Activated CD4-positive, alpha-beta T cell treated with anti-CD3 and anti-CD28 coated beads, Interleukin-2, amount 10 ng/mL, durations not matched to agents 24 days and 14 days (primary cell): ENCODE results near the gene CLEC4C. TPM values are rescaled to one million over a fixed set of nuclear protein-coding genes. Genes with fewer than 3 reads are reported as not detected.
A peak's percentile ranks its signal among the peaks of the same experiment; 100 is the strongest.
"Not testable (repeated sequence)": the region's sequence is repeated elsewhere in the genome, so short reads cannot be mapped to it uniquely, and the experiment has no call there.

Experiments used
- DNase-seq: peaks from one replicate; pipeline ENCODE4 v3.0.0; 2022
- H3K27ac Mint-ChIP-seq: one replicate; pipeline ENCODE4 v1.8.0; 2022; ENCODE audit warnings: mild to moderate bottlenecking, mixed read lengths
- H3K27me3 Mint-ChIP-seq: one replicate; pipeline ENCODE4 v1.8.0; 2022; ENCODE audit warnings: mixed read lengths
- H3K36me3 Mint-ChIP-seq: one replicate; pipeline ENCODE4 v1.8.0; 2022; ENCODE audit warnings: low read depth, mild to moderate bottlenecking, mixed read lengths
- H3K4me1 Mint-ChIP-seq: one replicate; pipeline ENCODE4 v1.8.0; 2021; ENCODE audit warnings: mixed read lengths
- H3K4me3 Mint-ChIP-seq: one replicate; pipeline ENCODE4 v1.8.0; 2022; ENCODE audit warnings: mild to moderate bottlenecking, moderate library complexity, mixed read lengths
- H3K9me3 Mint-ChIP-seq: one replicate; pipeline ENCODE4 v1.8.0; 2021; ENCODE audit warnings: mixed read lengths
- intact Hi-C: fragments of 100-400 bp; cut with micrococcal nuclease; formaldehyde crosslinking; loops from one replicate; pipeline ENCODE4 v1.15.1; 2023
- total RNA-seq: library from RNA; stranded (reverse); gene quantifications from 2 replicates; pipeline ENCODE4 v1.2.3, GENCODE V29; 2022

The CLEC4C gene
- not detected in 2 replicates for total RNA-seq

GRCh38 chr12:7747246-7747645 is at the start of gene CLEC4C:
Gene CLEC4C, minus strand, starts transcription at chr12:7747375. Its CDS starts 27 bp downstream, at chr12:7747348.
- no peak for DNase-seq
- intact Hi-C loops: no loop called here
- Mint-ChIP-seq H3K36me3 (no peaks in the 10 kb centered on the region), H3K27ac (no peak within 1 kb of the TSS), H3K9me3 (no peaks in the 10 kb centered on the region), H3K4me3 (no peak within 1 kb of the TSS), H3K4me1 (no peaks in the 10 kb centered on the region), H3K27me3 (no peaks in the 10 kb centered on the region)

GRCh38 chr12:7793211-7793610 is 46.0 kb upstream of the CLEC4C start:
- Mint-ChIP-seq H3K27ac (no peak overlapping the region), H3K9me3 (no peaks in the 10 kb centered on the region), H3K4me3 (no peak overlapping the region), H3K4me1 (no peaks in the 10 kb centered on the region), H3K36me3 (no peaks in the 10 kb centered on the region), H3K27me3 (peaks cover 2% of the 10 kb centered on the region)
- intact Hi-C loops: no loop called here
- DNase-seq: no peak

- H3K27me3 Mint-ChIP-seq, DNase-seq, H3K27ac Mint-ChIP-seq, H3K36me3 Mint-ChIP-seq, H3K9me3 Mint-ChIP-seq, intact Hi-C loops, H3K4me3 Mint-ChIP-seq, H3K4me1 Mint-ChIP-seq: not testable (repeated sequence)
These were observed 41.8 kb upstream of the CLEC4C start, which contains the start of gene NANOG for GRCh38 chr12:7788884-7789528. Gene NANOG, plus strand, starts transcription at chr12:7789402. Its CDS starts 213 bp downstream, at chr12:7789615.

GRCh38 chr12:7788294-7788660 is 41.1 kb upstream of the CLEC4C start:
- no peak for DNase-seq
- Mint-ChIP-seq H3K4me1 (no peaks in the 10 kb centered on the region), H3K27me3 (peaks cover 3% of the 10 kb centered on the region), H3K4me3 (no peak overlapping the region), H3K36me3 (no peaks in the 10 kb centered on the region), H3K27ac (no peak overlapping the region), H3K9me3 (no peaks in the 10 kb centered on the region)
- intact Hi-C loops: no loop called here

GRCh38 chr12:7787574-7788293 is 40.6 kb upstream of the CLEC4C start:
- H3K4me1 Mint-ChIP-seq: no peaks in the 10 kb centered on the region
- peaks cover 3% of the 10 kb centered on the region for H3K27me3 Mint-ChIP-seq
- no peaks in the 10 kb centered on the region for H3K9me3 Mint-ChIP-seq
- H3K36me3 Mint-ChIP-seq: no peaks in the 10 kb centered on the region
- H3K27ac Mint-ChIP-seq: no peak overlapping the region
- no peak overlapping the region for H3K4me3 Mint-ChIP-seq
- DNase-seq: no peak
- intact Hi-C loops: no loop called here

GRCh38 chr12:7784701-7785100 is 37.5 kb upstream of the CLEC4C start:
- Mint-ChIP-seq H3K36me3 (no peaks in the 10 kb centered on the region), H3K27me3 (peaks cover 3% of the 10 kb centered on the region), H3K9me3 (no peaks in the 10 kb centered on the region), H3K27ac (no peak overlapping the region), H3K4me1 (no peaks in the 10 kb centered on the region), H3K4me3 (no peak overlapping the region)
- intact Hi-C loops: no loop called here
- no peak for DNase-seq

GRCh38 chr12:7783433-7783832 is 36.3 kb upstream of the CLEC4C start:
- H3K4me1 Mint-ChIP-seq, H3K4me3 Mint-ChIP-seq, H3K27ac Mint-ChIP-seq, H3K9me3 Mint-ChIP-seq, DNase-seq, H3K27me3 Mint-ChIP-seq, intact Hi-C loops, H3K36me3 Mint-ChIP-seq: not testable (repeated sequence)

- Mint-ChIP-seq H3K27ac (no peak overlapping the region), H3K4me3 (no peak overlapping the region), H3K27me3 (peaks cover 3% of the 10 kb centered on the region), H3K36me3 (no peaks in the 10 kb centered on the region), H3K9me3 (no peaks in the 10 kb centered on the region), H3K4me1 (no peaks in the 10 kb centered on the region)
- intact Hi-C loops: no loop called here
- DNase-seq: no peak
These were observed 34.9 kb upstream of the CLEC4C start for GRCh38 chr12:7782055-7782454.

GRCh38 chr12:7781274-7781673 is 34.1 kb upstream of the CLEC4C start:
- no peak for DNase-seq
- no peaks in the 10 kb centered on the region for H3K9me3 Mint-ChIP-seq
- H3K36me3 Mint-ChIP-seq: no peaks in the 10 kb centered on the region
- no peak overlapping the region for H3K27ac Mint-ChIP-seq
- intact Hi-C loops: no loop called here
- no peaks in the 10 kb centered on the region for H3K4me1 Mint-ChIP-seq
- no peaks in the 10 kb centered on the region for H3K27me3 Mint-ChIP-seq
- H3K4me3 Mint-ChIP-seq: no peak overlapping the region

GRCh38 chr12:7769999-7770398 is 22.8 kb upstream of the CLEC4C start:
- Mint-ChIP-seq H3K9me3 (no peaks in the 10 kb centered on the region), H3K36me3 (no peaks in the 10 kb centered on the region), H3K4me1 (no peaks in the 10 kb centered on the region), H3K27me3 (peaks cover 2% of the 10 kb centered on the region), H3K27ac (no peak overlapping the region), H3K4me3 (no peak overlapping the region)
- intact Hi-C loops: no loop called here
- DNase-seq: no peak

- Mint-ChIP-seq H3K36me3 (no peaks in the 10 kb centered on the region), H3K27me3 (no peaks in the 10 kb centered on the region), H3K4me1 (peaks cover 2% of the 10 kb centered on the region), H3K27ac (no peak overlapping the region), H3K9me3 (no peaks in the 10 kb centered on the region), H3K4me3 (no peak overlapping the region)
- DNase-seq: no peak
- intact Hi-C loops: no loop called here
These were observed 11.6 kb upstream of the CLEC4C start for GRCh38 chr12:7758766-7759140.

GRCh38 chr12:7756993-7757392 is 9.8 kb upstream of the CLEC4C start:
- peaks cover 2% of the 10 kb centered on the region for H3K4me1 Mint-ChIP-seq
- H3K36me3 Mint-ChIP-seq: no peaks in the 10 kb centered on the region

GRCh38 chr12:7755668-7756067 is 8.5 kb upstream of the CLEC4C start:
- H3K4me3 Mint-ChIP-seq: peak overlapping the region; percentile 21
- H3K9me3 Mint-ChIP-seq, H3K4me1 Mint-ChIP-seq, H3K36me3 Mint-ChIP-seq, intact Hi-C loops, H3K27me3 Mint-ChIP-seq, H3K27ac Mint-ChIP-seq: not testable (repeated sequence)
- DNase-seq: peak; percentile 71

More at GRCh38 chr12:7756993-7757392, 9.8 kb upstream of the CLEC4C start:
- H3K27me3 Mint-ChIP-seq: no peaks in the 10 kb centered on the region
- no peak for DNase-seq
- no peak overlapping the region for H3K27ac Mint-ChIP-seq
- intact Hi-C loops: no loop called here
- no peak overlapping the region for H3K4me3 Mint-ChIP-seq
- H3K9me3 Mint-ChIP-seq: no peaks in the 10 kb centered on the region

- H3K9me3 Mint-ChIP-seq, H3K4me1 Mint-ChIP-seq, H3K4me3 Mint-ChIP-seq, DNase-seq, H3K27me3 Mint-ChIP-seq, H3K27ac Mint-ChIP-seq, H3K36me3 Mint-ChIP-seq, intact Hi-C loops: not testable (repeated sequence)
These were observed 5.1 kb upstream of the CLEC4C start for GRCh38 chr12:7751941-7752922.
